ENCODE data around the gene POLE. TPM values are rescaled to one million over a fixed set of nuclear protein-coding genes. Genes with fewer than 3 reads are reported as not detected.

POLE gene
- total and polyA plus RNA-seq, 8 donors: 7.2 to 45.7 (median 16.0) TPM

- Histone ChIP-seq H3K9me3 (no peaks in the 10 kb centered on the region), H3K27me3 (no peaks in the 10 kb centered on the region), H3K27ac (no peak overlapping the region), H3K4me1 (no peaks in the 10 kb centered on the region), H3K36me3 (peaks cover 0 to 15% (median 0%) of the 10 kb centered on the region in 3 donors), H3K4me3 (no peak overlapping the region)
- peak in 3 of 6 donors; percentile 32 to 58 (median 34) for DNase-seq
- ATAC-seq: peak in 3 of 4 donors; percentile 79 to 86 (median 81)
- intact Hi-C loops (cut with DNase I): no loop called here
- TF ChIP-seq CTCF (IDR thresholded peaks at IDR 0.05): peak; percentile 36 to 77 (median 52)
- WGBS, 2 donors: 77 to 78% methylated on average over 25 of the region's 25 CpGs
- FAIRE-seq: no peak
Observed at GRCh38 chr12:132638541-132639408, 48.4 kb downstream of the POLE start.

GRCh38 chr12:132637811-132638210 lies 49.3 kb downstream of the POLE start:
- no peak for ATAC-seq
- no peaks in the 10 kb centered on the region for H3K4me1 ChIP-seq
- WGBS, 2 donors: 93% methylated on average over 18 of the region's 18 CpGs
- DNase-seq: peak in 1 of 6 donors; percentile 34
- H3K27ac ChIP-seq: no peak overlapping the region
- intact Hi-C loops (cut with DNase I): no loop called here
- no peak overlapping the region for H3K4me3 ChIP-seq
- no peak for TF ChIP-seq CTCF (IDR thresholded peaks at IDR 0.05)
- no peaks in the 10 kb centered on the region for H3K27me3 ChIP-seq
- no peaks in the 10 kb centered on the region for H3K9me3 ChIP-seq
- peaks cover 0 to 15% (median 0%) of the 10 kb centered on the region in 3 donors for H3K36me3 ChIP-seq
- no peak for FAIRE-seq

GRCh38 chr12:132635076-132635955 lies 51.8 kb downstream of the POLE start:
- H3K36me3 ChIP-seq: peaks cover 0 to 32% (median 0%) of the 10 kb centered on the region in 3 donors
- ATAC-seq: no peak
- peak in 1 of 6 donors; percentile 49 for DNase-seq
- intact Hi-C loops (cut with DNase I): no loop called here
- no peak for FAIRE-seq
- TF ChIP-seq CTCF (IDR thresholded peaks at IDR 0.05): no peak
- no peak overlapping the region for H3K4me3 ChIP-seq
- WGBS, 2 donors: 93 to 97% methylated on average over 29 of the region's 29 CpGs
- H3K4me1 ChIP-seq: no peaks in the 10 kb centered on the region
- no peaks in the 10 kb centered on the region for H3K9me3 ChIP-seq
- H3K27me3 ChIP-seq: no peaks in the 10 kb centered on the region
- H3K27ac ChIP-seq: no peak overlapping the region

GRCh38 chr12:132634411-132634990 lies 52.6 kb downstream of the POLE start:
- Histone ChIP-seq H3K36me3 (peaks cover 0 to 32% (median 0%) of the 10 kb centered on the region in 3 donors), H3K4me3 (no peak overlapping the region), H3K27me3 (no peaks in the 10 kb centered on the region), H3K27ac (no peak overlapping the region), H3K9me3 (no peaks in the 10 kb centered on the region), H3K4me1 (no peaks in the 10 kb centered on the region)
- TF ChIP-seq CTCF (IDR thresholded peaks at IDR 0.05): no peak
- ATAC-seq: no peak
- FAIRE-seq: no peak
- WGBS, 2 donors: 97% methylated on average over 21 of the region's 21 CpGs
- DNase-seq: no peak
- intact Hi-C loops (cut with DNase I): no loop called here
